GM12878 (cell line): Measurements from ENCODE around the gene CSTPP1. TPM values are rescaled to one million over a fixed set of nuclear protein-coding genes. Genes with fewer than 3 reads are reported as not detected.
"Not testable (repeated sequence)": the region's sequence is repeated elsewhere in the genome, so short reads cannot be mapped to it uniquely, and the experiment has no call there.

Source experiments
- ATAC-seq: fragments of 200-7000 bp; cut with Tn5 transposase; 3 replicates; pipeline ENCODE4 v1.9.1; 2020; ENCODE audit warnings: mild to moderate bottlenecking, moderate library complexity
- BruUV-seq: library from RNA; stranded (reverse); fragments of 400-500 nt; replicated peaks from 2 replicates; lab custom pipeline; 2021; lab: Mats Ljungman, UMichigan
- CTCF ChIA-PET: fragments of 300-600 bp; sonication (Branson Sonifier 250); formaldehyde crosslinking; extraction: SDS; loops from one replicate; lab custom pipeline; 2021; ENCODE audit warnings: inconsistent platforms; lab: Yijun Ruan, JAX
- POLR2A ChIA-PET: fragments of 350-600 bp; formaldehyde crosslinking; extraction: SDS; loops from one replicate; lab custom pipeline; 2021; ENCODE audit warnings: inconsistent platforms; lab: Charles Lee
- RAD21 ChIA-PET: fragments of 300-600 bp; sonication (Branson Sonifier 250); formaldehyde crosslinking; loops from one replicate; lab custom pipeline; 2023; ENCODE audit warnings: antibody characterized with exemption; ENCODE audit not compliant: unreplicated experiment; lab: Charles Lee
- SMC1A ChIA-PET: fragments of 300-600 bp; sonication (Branson Sonifier 250); formaldehyde crosslinking; loops from one replicate; lab custom pipeline; 2023; ENCODE audit not compliant: unreplicated experiment, uncharacterized antibody; lab: Charles Lee
- DNase-seq: peaks from one replicate; pipeline ENCODE4 v3.0.0-alpha.2; 2011; ENCODE audit warnings: low read depth, low spot score
- FAIRE-seq: peaks from 3 replicates; lab custom pipeline; 2011; peaks lifted over from hg19 to GRCh38; lab: Jason Lieb, UNC
- H2AFZ ChIP-seq: 2 replicates; pipeline ENCODE4 v1.6.0; 2011; ENCODE audit warnings: low read depth, low read length, control low read depth; ENCODE audit not compliant: control insufficient read depth
- H3K27ac ChIP-seq: 2 replicates; pipeline ENCODE4 v1.5.1; 2011; ENCODE audit warnings: control low read depth; ENCODE audit not compliant: control insufficient read depth, insufficient read depth
- H3K27me3 ChIP-seq, 2 experiments: replicated peaks in 1 of 2; 2 replicates each; pipeline versions ENCODE4 v1.6.0 to v1.6.1; 2011; ENCODE audit warnings: low read length in 1 of 2; ENCODE audit not compliant: control insufficient read depth in 2 of 2, insufficient read depth in 2 of 2
- H3K36me3 ChIP-seq, 2 experiments: 2 replicates each; pipeline ENCODE4 v1.5.1; 2011; ENCODE audit warnings: low read length in 1 of 2; ENCODE audit not compliant: control insufficient read depth in 2 of 2, insufficient read depth in 2 of 2
- H3K4me1 ChIP-seq: 2 replicates; pipeline ENCODE4 v1.6.1; 2011; ENCODE audit warnings: mild to moderate bottlenecking, low read length, moderate library complexity, mixed read lengths; ENCODE audit not compliant: control insufficient read depth, insufficient read depth
- H3K4me2 ChIP-seq: 2 replicates; pipeline ENCODE4 v1.6.0; 2011; ENCODE audit warnings: control low read depth; ENCODE audit not compliant: control insufficient read depth, insufficient read depth
- H3K4me3 ChIP-seq: fragments of 200-600 bp; sonication (generic); 2 replicates; pipeline ENCODE4 v1.5.1; 2016
- H3K79me2 ChIP-seq: 2 replicates; pipeline ENCODE4 v1.6.0; 2011; ENCODE audit warnings: low read length; ENCODE audit not compliant: control insufficient read depth, insufficient read depth
- H3K9ac ChIP-seq: 2 replicates; pipeline ENCODE4 v1.8.0; 2011; ENCODE audit warnings: low read length, control low read depth, mixed read lengths; ENCODE audit not compliant: control insufficient read depth, insufficient read depth
- H3K9me3 ChIP-seq: replicated peaks from 3 replicates; pipeline ENCODE4 v1.5.1; 2011; ENCODE audit warnings: mild to moderate bottlenecking, low read length; ENCODE audit not compliant: control insufficient read depth, insufficient read depth
- H4K20me1 ChIP-seq: 2 replicates; pipeline ENCODE4 v1.6.0; 2011; ENCODE audit not compliant: control insufficient read depth, insufficient read depth
- CHD2 ChIP-seq: IDR thresholded peaks from 2 replicates; pipeline ENCODE4 v1.6.1; 2011; ENCODE audit warnings: low read depth, low read length, improper control_type of control experiment, borderline replicate concordance
- DPF2 ChIP-seq: fragments of 450-650 bp; IDR thresholded peaks from 2 replicates; pipeline ENCODE4 v1.6.1; 2017; ENCODE audit warnings: mild to moderate bottlenecking
- EZH2 ChIP-seq: IDR thresholded peaks from 2 replicates; pipeline ENCODE4 v1.6.1; 2012; ENCODE audit warnings: low read depth, mild to moderate bottlenecking, control low read depth, inconsistent platforms, low read length, borderline replicate concordance; ENCODE audit not compliant: control insufficient read depth
- HDAC6 ChIP-seq: fragments of 200-600 bp; sonication (generic); IDR thresholded peaks from one replicate; pipeline ENCODE4 v1.8.0; 2017; ENCODE audit warnings: antibody characterized with exemption; ENCODE audit not compliant: unreplicated experiment
- IKZF1 ChIP-seq: fragments of 450-650 bp; conservative IDR thresholded peaks from 2 replicates; pipeline ENCODE4 v1.6.1; 2017; ENCODE audit warnings: antibody characterized with exemption, mild to moderate bottlenecking
- RELA ChIP-seq: fragments of 450-650 bp; IDR thresholded peaks from 2 replicates; pipeline ENCODE4 v1.8.0; 2014; ENCODE audit warnings: borderline replicate concordance; ENCODE audit not compliant: partially characterized antibody
- TAF1 ChIP-seq: IDR thresholded peaks from 2 replicates; pipeline ENCODE4 v1.6.1; 2011; ENCODE audit warnings: mild to moderate bottlenecking, low read depth, low read length, borderline replicate concordance
- TARDBP ChIP-seq: IDR thresholded peaks from 2 replicates; pipeline ENCODE4 v1.6.1; 2016; ENCODE audit warnings: borderline replicate concordance
- ZNF274 ChIP-seq: IDR thresholded peaks from one replicate; pipeline ENCODE4 v1.8.0; 2011; ENCODE audit not compliant: insufficient read length, insufficient read depth
- WGBS: methylation state at CpG from one replicate; pipeline ENCODE4 v1.1.6; 2016; ENCODE audit warnings: low lambda C conversion rate; ENCODE audit not compliant: insufficient replicate concordance, insufficient coverage; ENCODE audit errors: missing lambda C conversion rate; 5-methylcytosine and 5-hydroxymethylcytosine counted together
- in situ Hi-C: fragments of 300-500 bp; cut with MboI; formaldehyde crosslinking; loops from 9 replicates; pipeline ENCODE4 v1.14.3; 2018; ENCODE audit warnings: mixed read lengths
- intact Hi-C: fragments of 100-400 bp; cut with micrococcal nuclease; formaldehyde crosslinking; loops from one replicate; pipeline ENCODE4 v1.14.2; 2022; ENCODE audit not compliant: unreplicated experiment
- polyA plus RNA-seq, 11 experiments: library from polyadenylated mRNA; depleted of rRNA in 4 of 11; unstranded in 6 of 11; stranded (reverse) in 5 of 11; fragments of >200 nt; fragmentation: Nextera tagmentation in 4 of 11; fragmentation: Illumina TruSeq in 1 of 11; extraction: Ambion mirVana in 4 of 11; extraction: Trizol in 1 of 11; gene quantifications; 1 replicate in 1 of 11; 2 replicates in 10 of 11; pipeline versions ENCODE4 v1.2.1 to v1.2.3, GENCODE V29; 2011 to 2016; ENCODE audit warnings: inconsistent platforms in 2 of 11, missing spikeins in 2 of 11, low read depth in 1 of 11
- total RNA-seq, 4 experiments: library from RNA; depleted of rRNA in 3 of 4; stranded (reverse); fragments of >200 nt in 3 of 4; fragmentation: Illumina TruSeq in 1 of 4; extraction: Trizol in 1 of 4; gene quantifications; 2 replicates each; pipeline versions ENCODE4 v1.2.1 to v1.2.3, GENCODE V29; 2013 to 2021
- TF ChIP-seq, protein P1 (sequence below): IDR thresholded peaks from 2 replicates; pipeline ENCODE4 v1.6.1; 2012; ENCODE audit warnings: low read depth, low read length, improper control_type of control experiment
- TF ChIP-seq, protein P2 (sequence below), 3 experiments: IDR thresholded peaks in 2 of 3; conservative IDR thresholded peaks in 1 of 3; 2 replicates each; pipeline ENCODE4 v1.5.1; 2011; ENCODE audit warnings: low read depth in 3 of 3, low read length in 3 of 3, mild to moderate bottlenecking in 3 of 3, control low read depth in 2 of 3, moderate library complexity in 2 of 3, inconsistent platforms in 1 of 3, mixed read lengths in 1 of 3; ENCODE audit not compliant: control insufficient read depth in 2 of 3, insufficient read depth in 1 of 3; ENCODE audit errors: extremely low read depth in 1 of 3

CSTPP1 gene
- total and polyA plus RNA-seq, 10 of the 15 experiments (the other 5 are each of a cell fraction or from before 2014, with no cell fraction given), result 7.1 to 23.4 (median 17.5) TPM

DNA sequence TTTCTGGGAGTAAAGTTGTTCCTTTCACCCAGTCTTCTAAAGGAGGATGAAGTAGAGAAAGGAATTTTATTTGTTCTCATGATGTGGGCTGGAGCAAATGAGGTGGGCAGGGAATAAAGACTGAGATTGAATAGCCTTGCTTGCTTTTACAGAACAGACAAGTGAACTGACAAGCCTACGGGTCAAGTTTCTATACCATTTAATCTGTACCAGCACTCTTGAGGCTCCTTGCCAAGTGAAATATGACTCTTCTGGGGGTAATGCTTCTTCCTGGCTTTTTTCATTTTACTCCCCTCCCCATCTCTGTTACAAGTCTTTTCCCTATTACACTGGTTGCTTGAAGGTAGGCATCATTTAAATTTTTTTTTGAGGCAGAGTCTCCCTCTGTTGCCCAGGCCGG, 54.8 kb downstream of the CSTPP1 start:
- H3K27ac ChIP-seq, result no peak overlapping the region
- no peak overlapping the region for H2AFZ ChIP-seq
- no peaks in the 10 kb centered on the region for H4K20me1 ChIP-seq
- no peak overlapping the region for H3K9ac ChIP-seq
- H3K4me3 ChIP-seq, result no peak overlapping the region
- no peaks in the 10 kb centered on the region for H3K79me2 ChIP-seq
- POLR2A ChIA-PET, result interaction anchor here (1.0 kb wide), 1 partner anchor 10 kb away, joined by 3 read pairs; no protein-coding TSS in a partner anchor
- H3K9me3 ChIP-seq, result peaks cover 2% of the 10 kb centered on the region; the same call in 2 of the 3 replicates
- no peak overlapping the region for H3K4me2 ChIP-seq
- no peak for FAIRE-seq
- ATAC-seq, result no peak
- BruUV-seq, result no TSS peak
- no peaks in the 10 kb centered on the region for H3K36me3 ChIP-seq
- RAD21 ChIA-PET, result no interaction called here
- 97% methylated on average over 2 of the region's 2 CpGs for WGBS
- CTCF ChIA-PET, result interaction anchor here (0.8 kb wide), 1 partner anchor 28 kb away, joined by 3 read pairs; no protein-coding TSS in a partner anchor
- SMC1A ChIA-PET, result interaction anchor here (1.5 kb wide), 1 partner anchor 15 kb away, joined by 4 read pairs; no protein-coding TSS in a partner anchor
- H3K27me3 ChIP-seq, result no peaks in the 10 kb centered on the region
- no peaks in the 10 kb centered on the region for H3K4me1 ChIP-seq
- in situ Hi-C loops, result no loop called here
- no peak for DNase-seq
- intact Hi-C loops, result no loop called here
- TF ChIP-seq TARDBP, result no peak
- TF ChIP-seq, protein P1, sequence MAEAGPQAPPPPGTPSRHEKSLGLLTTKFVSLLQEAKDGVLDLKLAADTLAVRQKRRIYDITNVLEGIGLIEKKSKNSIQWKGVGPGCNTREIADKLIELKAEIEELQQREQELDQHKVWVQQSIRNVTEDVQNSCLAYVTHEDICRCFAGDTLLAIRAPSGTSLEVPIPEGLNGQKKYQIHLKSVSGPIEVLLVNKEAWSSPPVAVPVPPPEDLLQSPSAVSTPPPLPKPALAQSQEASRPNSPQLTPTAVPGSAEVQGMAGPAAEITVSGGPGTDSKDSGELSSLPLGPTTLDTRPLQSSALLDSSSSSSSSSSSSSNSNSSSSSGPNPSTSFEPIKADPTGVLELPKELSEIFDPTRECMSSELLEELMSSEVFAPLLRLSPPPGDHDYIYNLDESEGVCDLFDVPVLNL, result no peak
- TF ChIP-seq, protein P2, sequence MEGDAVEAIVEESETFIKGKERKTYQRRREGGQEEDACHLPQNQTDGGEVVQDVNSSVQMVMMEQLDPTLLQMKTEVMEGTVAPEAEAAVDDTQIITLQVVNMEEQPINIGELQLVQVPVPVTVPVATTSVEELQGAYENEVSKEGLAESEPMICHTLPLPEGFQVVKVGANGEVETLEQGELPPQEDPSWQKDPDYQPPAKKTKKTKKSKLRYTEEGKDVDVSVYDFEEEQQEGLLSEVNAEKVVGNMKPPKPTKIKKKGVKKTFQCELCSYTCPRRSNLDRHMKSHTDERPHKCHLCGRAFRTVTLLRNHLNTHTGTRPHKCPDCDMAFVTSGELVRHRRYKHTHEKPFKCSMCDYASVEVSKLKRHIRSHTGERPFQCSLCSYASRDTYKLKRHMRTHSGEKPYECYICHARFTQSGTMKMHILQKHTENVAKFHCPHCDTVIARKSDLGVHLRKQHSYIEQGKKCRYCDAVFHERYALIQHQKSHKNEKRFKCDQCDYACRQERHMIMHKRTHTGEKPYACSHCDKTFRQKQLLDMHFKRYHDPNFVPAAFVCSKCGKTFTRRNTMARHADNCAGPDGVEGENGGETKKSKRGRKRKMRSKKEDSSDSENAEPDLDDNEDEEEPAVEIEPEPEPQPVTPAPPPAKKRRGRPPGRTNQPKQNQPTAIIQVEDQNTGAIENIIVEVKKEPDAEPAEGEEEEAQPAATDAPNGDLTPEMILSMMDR (IDR thresholded peaks at IDR 0.05 in 2 of 3, conservative IDR thresholded peaks at IDR 0.05 in 1 of 3; ENCODE audit: control insufficient read depth in 2 of 3, extremely low read depth in 1 of 3, insufficient read depth in 1 of 3, low read depth in 3 of 3, low read length in 3 of 3), result no peak
- no peak for TF ChIP-seq HDAC6
- TF ChIP-seq IKZF1, result no peak
- no peak for TF ChIP-seq RELA
- TF ChIP-seq EZH2, result no peak
- no peak for TF ChIP-seq ZNF274
- no peak for TF ChIP-seq CHD2
- TF ChIP-seq DPF2, result no peak
- TF ChIP-seq TAF1, result no peak

DNA sequence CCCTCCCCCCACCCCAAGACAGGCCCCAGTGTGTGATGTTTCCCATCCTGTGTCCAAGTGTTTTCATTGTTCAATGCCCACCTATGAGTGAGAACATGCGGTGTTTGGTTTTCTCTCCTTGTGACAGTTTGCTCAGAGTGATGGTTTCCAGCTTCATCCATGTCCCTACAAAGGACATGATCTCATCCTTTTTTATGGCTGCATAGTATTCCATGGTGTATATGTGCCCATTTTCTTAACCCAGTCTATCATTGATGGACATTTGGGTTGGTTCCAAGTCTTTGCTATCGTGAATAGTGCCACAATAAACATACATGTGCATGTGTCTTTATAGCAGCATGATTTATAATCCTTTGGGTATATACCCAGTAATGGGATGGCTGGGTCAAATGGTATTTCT, 55.8 kb downstream of the CSTPP1 start:
- FAIRE-seq, H3K4me2 ChIP-seq, H3K9ac ChIP-seq, H3K4me1 ChIP-seq, H3K36me3 ChIP-seq, CTCF ChIA-PET, H3K4me3 ChIP-seq, H3K27ac ChIP-seq, DNase-seq, intact Hi-C loops, BruUV-seq, H2AFZ ChIP-seq, H3K27me3 ChIP-seq, ATAC-seq, H3K9me3 ChIP-seq, in situ Hi-C loops, RAD21 ChIA-PET, H3K79me2 ChIP-seq, H4K20me1 ChIP-seq: not testable (repeated sequence)
- POLR2A ChIA-PET, result interaction anchor here (1.0 kb wide), 1 partner anchor 11 kb away, joined by 3 read pairs; no protein-coding TSS in a partner anchor
- 95% methylated on average over 2 of the region's 2 CpGs for WGBS
- SMC1A ChIA-PET, result interaction anchor here (0.9 to 1.5 kb wide), 2 partner anchors 11 to 14 kb away, joined by 4 read pairs; no protein-coding TSS in a partner anchor
